Activated naive CD8-positive, alpha-beta T cell treated with anti-CD3 and anti-CD28 coated beads for 36 hours (primary cell): ENCODE data around the gene CNTNAP5. TPM values are rescaled to one million over a fixed set of nuclear protein-coding genes. Genes with fewer than 3 reads are reported as not detected.
"Not testable (repeated sequence)": the region's sequence is repeated elsewhere in the genome, so short reads cannot be mapped to it uniquely, and the experiment has no call there.

Source experiments
- DNase-seq: peaks from one replicate; pipeline ENCODE4 v3.0.0; 2021
- H3K27ac Mint-ChIP-seq: one replicate; pipeline ENCODE4 v1.8.0; 2022; ENCODE audit warnings: mild to moderate bottlenecking, moderate library complexity, mixed read lengths
- H3K27me3 Mint-ChIP-seq: one replicate; pipeline ENCODE4 v1.8.0; 2022; ENCODE audit warnings: mild to moderate bottlenecking, mixed read lengths
- H3K36me3 Mint-ChIP-seq: one replicate; pipeline ENCODE4 v1.8.0; 2021; ENCODE audit warnings: mild to moderate bottlenecking, mixed read lengths
- H3K4me1 Mint-ChIP-seq: one replicate; pipeline ENCODE4 v1.8.0; 2021; ENCODE audit warnings: mixed read lengths
- H3K4me3 Mint-ChIP-seq: one replicate; pipeline ENCODE4 v1.8.0; 2022; ENCODE audit warnings: mild to moderate bottlenecking, moderate library complexity, mixed read lengths
- H3K9me3 Mint-ChIP-seq: one replicate; pipeline ENCODE4 v1.8.0; 2022; ENCODE audit warnings: mixed read lengths
- total RNA-seq, 2 experiments: library from RNA; stranded (reverse); gene quantifications; one replicate each; pipeline ENCODE4 v1.2.3, GENCODE V29; 2021

Gene CNTNAP5
- total RNA-seq, 2 experiments from 2014 or later, result not detected

GRCh38 chr2:124328397-124328796 is 303.3 kb downstream of the CNTNAP5 start:
- Mint-ChIP-seq H3K36me3 (no peaks in the 10 kb centered on the region), H3K27ac (no peak overlapping the region), H3K4me1 (no peaks in the 10 kb centered on the region), H3K27me3 (no peaks in the 10 kb centered on the region), H3K4me3 (no peak overlapping the region), H3K9me3 (peaks cover 8% of the 10 kb centered on the region)
- no peak for DNase-seq

GRCh38 chr2:124333784-124334183 is 308.7 kb downstream of the CNTNAP5 start:
- Mint-ChIP-seq H3K9me3 (peaks cover 4% of the 10 kb centered on the region), H3K27ac (no peak overlapping the region), H3K27me3 (no peaks in the 10 kb centered on the region), H3K4me3 (no peak overlapping the region), H3K36me3 (no peaks in the 10 kb centered on the region), H3K4me1 (no peaks in the 10 kb centered on the region)
- DNase-seq, result no peak

- no peak for DNase-seq
- H3K9me3 Mint-ChIP-seq, result peaks cover 4% of the 10 kb centered on the region
- H3K27ac Mint-ChIP-seq, result no peak overlapping the region
- H3K36me3 Mint-ChIP-seq, result no peaks in the 10 kb centered on the region
- H3K4me1 Mint-ChIP-seq, result no peaks in the 10 kb centered on the region
- H3K4me3 Mint-ChIP-seq, result no peak overlapping the region
- H3K27me3 Mint-ChIP-seq, result no peaks in the 10 kb centered on the region
These were observed 310.0 kb downstream of the CNTNAP5 start for GRCh38 chr2:124335058-124335457.

- Mint-ChIP-seq H3K36me3 (no peaks in the 10 kb centered on the region), H3K9me3 (peaks cover 4% of the 10 kb centered on the region), H3K4me1 (no peaks in the 10 kb centered on the region), H3K27me3 (no peaks in the 10 kb centered on the region), H3K4me3 (no peak overlapping the region), H3K27ac (no peak overlapping the region)
- DNase-seq, result no peak
These were observed 314.6 kb downstream of the CNTNAP5 start for GRCh38 chr2:124339709-124340108.

GRCh38 chr2:124343827-124344498 is 318.9 kb downstream of the CNTNAP5 start:
- Mint-ChIP-seq H3K36me3 (no peaks in the 10 kb centered on the region), H3K4me3 (no peak overlapping the region), H3K4me1 (no peaks in the 10 kb centered on the region), H3K9me3 (peaks cover 1% of the 10 kb centered on the region), H3K27me3 (no peaks in the 10 kb centered on the region), H3K27ac (no peak overlapping the region)
- DNase-seq, result no peak

- no peaks in the 10 kb centered on the region for H3K27me3 Mint-ChIP-seq
- H3K4me1 Mint-ChIP-seq, result no peaks in the 10 kb centered on the region
These were observed 322.1 kb downstream of the CNTNAP5 start for GRCh38 chr2:124347209-124347608.

DNA sequence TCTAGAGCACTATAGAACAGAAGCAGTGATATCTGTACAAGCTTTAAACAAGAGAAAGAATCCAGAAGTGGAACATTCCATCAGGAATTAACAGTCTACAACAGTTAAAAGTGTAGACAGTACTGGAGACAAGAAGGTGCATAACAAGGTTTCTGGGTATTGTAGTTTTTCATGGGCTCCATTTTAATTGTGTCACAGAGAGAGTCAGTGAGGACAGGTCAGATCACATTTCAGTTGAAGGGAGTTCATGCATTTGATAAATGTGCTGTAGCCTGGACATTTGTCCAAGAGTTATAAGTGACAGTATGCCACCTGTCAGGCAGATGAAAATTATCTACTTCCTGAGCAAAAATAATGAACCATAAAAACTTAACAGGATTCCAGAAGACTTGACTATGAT is 328.6 kb downstream of the CNTNAP5 start:
- Mint-ChIP-seq H3K36me3 (no peaks in the 10 kb centered on the region), H3K9me3 (peaks cover 4% of the 10 kb centered on the region), H3K27me3 (no peaks in the 10 kb centered on the region), H3K4me3 (no peak overlapping the region), H3K27ac (no peak overlapping the region), H3K4me1 (no peaks in the 10 kb centered on the region)
- DNase-seq, result no peak

More at GRCh38 chr2:124347209-124347608, 322.1 kb downstream of the CNTNAP5 start:
- no peak overlapping the region for H3K4me3 Mint-ChIP-seq
- H3K9me3 Mint-ChIP-seq, result peaks cover 6% of the 10 kb centered on the region
- H3K36me3 Mint-ChIP-seq, result no peaks in the 10 kb centered on the region
- DNase-seq, result no peak
- no peak overlapping the region for H3K27ac Mint-ChIP-seq

GRCh38 chr2:124354466-124354865 is 329.4 kb downstream of the CNTNAP5 start:
- no peak for DNase-seq
- Mint-ChIP-seq H3K27ac (no peak overlapping the region), H3K4me1 (no peaks in the 10 kb centered on the region), H3K4me3 (no peak overlapping the region), H3K36me3 (no peaks in the 10 kb centered on the region), H3K27me3 (no peaks in the 10 kb centered on the region), H3K9me3 (peaks cover 2% of the 10 kb centered on the region)

GRCh38 chr2:124361966-124362365 is 336.9 kb downstream of the CNTNAP5 start:
- not testable (repeated sequence) for H3K9me3 Mint-ChIP-seq, H3K4me1 Mint-ChIP-seq, H3K27me3 Mint-ChIP-seq, H3K27ac Mint-ChIP-seq, H3K4me3 Mint-ChIP-seq, DNase-seq, H3K36me3 Mint-ChIP-seq

DNA sequence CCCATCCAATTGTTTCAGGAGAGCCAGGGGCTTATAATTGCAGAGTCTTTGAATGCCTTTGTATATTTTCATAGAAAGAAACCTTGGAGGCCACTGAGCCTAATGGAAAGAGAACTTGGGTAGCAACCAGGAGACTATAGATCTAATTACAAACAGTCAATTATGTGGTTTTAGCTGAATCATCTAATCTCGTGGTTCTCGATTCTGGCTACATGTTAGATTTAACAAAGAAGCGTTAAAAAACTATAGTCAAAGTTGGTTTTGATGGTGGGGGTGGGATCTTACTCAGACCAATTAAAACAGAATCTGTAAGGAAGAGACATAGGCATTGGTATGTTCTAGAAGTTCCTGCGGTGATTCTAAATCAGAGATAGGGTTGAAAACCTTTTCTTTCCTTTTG is 344.1 kb downstream of the CNTNAP5 start:
- Mint-ChIP-seq H3K27me3 (no peaks in the 10 kb centered on the region), H3K4me1 (no peaks in the 10 kb centered on the region), H3K4me3 (no peak overlapping the region), H3K9me3 (peaks cover 3% of the 10 kb centered on the region), H3K36me3 (no peaks in the 10 kb centered on the region), H3K27ac (no peak overlapping the region)
- no peak for DNase-seq

- Mint-ChIP-seq H3K4me1 (no peaks in the 10 kb centered on the region), H3K27me3 (no peaks in the 10 kb centered on the region), H3K27ac (no peak overlapping the region), H3K9me3 (no peaks in the 10 kb centered on the region), H3K4me3 (no peak overlapping the region), H3K36me3 (no peaks in the 10 kb centered on the region)
- DNase-seq, result no peak
These were observed 355.2 kb downstream of the CNTNAP5 start for GRCh38 chr2:124380221-124380749.

DNA sequence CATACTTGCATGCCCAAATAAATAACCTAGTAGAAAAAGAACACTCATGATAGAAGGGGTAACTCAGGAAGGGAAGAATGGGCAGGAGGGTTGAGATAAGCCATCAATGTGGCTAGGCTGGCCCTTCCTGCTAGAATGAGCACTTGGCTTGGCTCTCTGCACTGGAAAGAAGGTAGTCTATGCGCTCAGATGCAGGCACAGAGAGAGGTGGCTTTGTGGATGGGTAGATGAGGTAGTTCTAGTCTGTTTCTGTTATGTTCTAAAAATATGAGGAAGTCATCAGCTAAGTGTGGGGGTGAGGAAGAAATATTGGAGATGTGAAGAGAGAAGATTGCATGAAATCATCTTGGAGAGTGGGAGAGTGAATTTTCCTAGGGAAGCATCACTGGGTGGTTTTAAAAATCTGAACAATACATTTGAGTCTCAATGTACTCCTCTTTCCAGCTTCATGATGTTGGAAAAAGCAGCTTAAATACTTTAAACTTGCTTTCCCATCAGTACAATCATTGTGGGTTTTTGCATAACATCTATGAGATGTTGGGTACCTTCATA is 357.1 kb downstream of the CNTNAP5 start:
- H3K9me3 Mint-ChIP-seq, result no peaks in the 10 kb centered on the region
- H3K36me3 Mint-ChIP-seq, result no peaks in the 10 kb centered on the region
- H3K27ac Mint-ChIP-seq, result no peak overlapping the region
- H3K27me3 Mint-ChIP-seq, result no peaks in the 10 kb centered on the region
- no peaks in the 10 kb centered on the region for H3K4me1 Mint-ChIP-seq
- DNase-seq, result no peak
- H3K4me3 Mint-ChIP-seq, result no peak overlapping the region

DNA sequence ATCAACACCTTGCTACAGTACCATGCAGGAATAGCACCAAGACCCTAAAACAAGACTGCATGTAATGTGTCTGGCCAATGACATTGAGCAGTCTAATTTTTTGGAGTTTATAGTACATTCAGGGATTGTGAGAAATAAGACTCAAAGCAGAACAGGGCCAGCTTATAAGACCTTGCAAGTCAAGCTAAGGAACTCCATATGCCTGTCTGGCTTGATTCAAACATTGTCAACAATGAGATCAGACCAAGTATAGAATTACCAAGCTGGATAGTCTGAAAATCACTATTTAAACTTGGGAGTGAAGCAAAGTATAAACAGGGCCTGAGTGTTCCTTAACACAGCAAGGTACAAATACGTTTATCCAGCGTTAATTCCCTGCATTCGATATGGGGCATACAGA is 370.9 kb downstream of the CNTNAP5 start:
- Mint-ChIP-seq H3K9me3 (no peaks in the 10 kb centered on the region), H3K36me3 (no peaks in the 10 kb centered on the region), H3K4me1 (no peaks in the 10 kb centered on the region), H3K27ac (no peak overlapping the region), H3K27me3 (no peaks in the 10 kb centered on the region), H3K4me3 (no peak overlapping the region)
- no peak for DNase-seq

GRCh38 chr2:124402274-124402673 is 377.2 kb downstream of the CNTNAP5 start:
- Mint-ChIP-seq H3K27ac (no peak overlapping the region), H3K36me3 (no peaks in the 10 kb centered on the region), H3K27me3 (no peaks in the 10 kb centered on the region), H3K4me3 (no peak overlapping the region), H3K4me1 (no peaks in the 10 kb centered on the region), H3K9me3 (no peaks in the 10 kb centered on the region)
- no peak for DNase-seq

DNA sequence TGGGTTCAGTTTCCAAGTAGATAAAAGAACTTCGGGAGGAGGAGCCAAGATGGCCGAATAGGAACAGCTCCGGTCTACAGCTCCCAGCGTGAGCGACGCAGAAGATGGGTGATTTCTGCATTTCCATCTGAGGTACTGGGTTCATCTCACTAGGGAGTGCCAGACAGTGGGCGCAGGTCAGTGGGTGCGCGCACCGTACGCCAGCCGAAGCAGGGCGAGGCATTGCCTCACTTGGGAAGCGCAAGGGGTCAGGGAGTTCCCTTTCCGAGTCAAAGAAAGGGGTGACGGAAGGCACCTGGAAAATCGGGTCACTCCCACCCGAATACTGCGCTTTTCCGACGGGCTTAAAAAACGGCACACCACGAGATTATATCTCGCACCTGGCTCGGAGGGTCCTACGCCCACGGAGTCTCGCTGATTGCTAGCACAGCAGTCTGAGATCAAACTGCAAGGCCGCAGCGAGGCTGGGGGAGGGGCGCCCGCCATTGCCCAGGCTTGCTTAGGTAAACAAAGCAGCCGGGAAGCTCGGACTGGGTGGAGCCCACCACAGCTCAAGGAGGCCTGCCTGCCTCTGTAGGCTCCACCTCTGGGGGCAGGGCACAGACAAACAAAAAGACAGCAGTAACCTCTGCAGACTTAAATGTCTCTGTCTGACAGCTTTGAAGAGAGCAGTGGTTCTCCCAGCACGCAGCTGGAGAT is 382.9 kb downstream of the CNTNAP5 start:
- H3K9me3 Mint-ChIP-seq, result not testable (repeated sequence)

More for the DNA sequence above, 382.9 kb downstream of the CNTNAP5 start:
- not testable (repeated sequence) for DNase-seq, H3K27me3 Mint-ChIP-seq, H3K4me1 Mint-ChIP-seq, H3K36me3 Mint-ChIP-seq, H3K4me3 Mint-ChIP-seq, H3K27ac Mint-ChIP-seq
